TTC549 (cell line): ENCODE results near the gene XCR1.
"Not testable (repeated sequence)": the region's sequence is repeated elsewhere in the genome, so short reads cannot be mapped to it uniquely, and the experiment has no call there.

ENCODE experiments used
- FAIRE-seq: peaks from 2 replicates; lab custom pipeline; 2012; peaks lifted over from hg19 to GRCh38; lab: Jason Lieb, UNC

XCR1 gene

GRCh38 chr3:46038916-46039315 lies 11.6 kb upstream of the XCR1 start:
- FAIRE-seq = no peak

DNA sequence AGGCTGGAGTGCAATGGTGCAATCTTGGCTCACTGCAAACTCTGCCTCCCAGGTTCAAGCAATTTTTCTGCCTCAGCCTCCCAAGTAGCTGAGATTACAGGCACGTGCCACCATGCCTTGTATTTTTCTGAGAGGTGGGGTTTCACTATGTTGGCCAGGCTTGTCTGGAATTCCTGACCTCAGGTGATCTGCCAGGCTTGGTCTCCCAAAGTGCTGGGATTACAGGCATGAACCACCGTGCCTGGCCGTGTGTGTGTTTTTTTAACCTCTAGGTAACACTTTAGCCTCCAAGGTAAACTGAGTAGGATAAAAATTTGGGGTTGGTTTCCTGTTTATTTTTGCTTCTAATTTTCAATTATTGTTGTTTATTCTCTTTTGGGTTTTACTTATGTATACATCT lies 10.8 kb upstream of the XCR1 start:
- FAIRE-seq = not testable (repeated sequence)

DNA sequence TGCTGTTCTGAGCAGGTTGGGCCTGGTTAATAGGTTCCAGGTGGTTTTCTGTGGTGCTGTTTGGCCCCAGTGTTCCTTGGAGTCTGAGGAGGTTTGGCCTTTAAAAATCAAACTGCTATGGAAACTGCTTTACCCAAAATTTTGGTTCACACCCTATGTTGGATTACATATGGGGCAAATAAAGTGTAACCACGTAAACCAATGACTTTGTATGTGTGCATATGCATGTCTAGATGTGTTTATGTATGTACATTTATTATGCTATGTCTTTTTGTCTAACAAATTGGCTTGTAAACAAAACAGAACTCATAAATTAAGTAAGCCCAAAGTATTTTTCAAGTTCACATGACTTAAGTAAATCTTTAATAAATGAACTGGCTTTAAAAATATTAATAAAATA lies 8.9 kb upstream of the XCR1 start:
- FAIRE-seq = no peak

- FAIRE-seq = no peak
Observed at GRCh38 chr3:46031747-46032146, 4.5 kb upstream of the XCR1 start.

GRCh38 chr3:46031269-46031668 lies 4.0 kb upstream of the XCR1 start:
- FAIRE-seq = no peak

DNA sequence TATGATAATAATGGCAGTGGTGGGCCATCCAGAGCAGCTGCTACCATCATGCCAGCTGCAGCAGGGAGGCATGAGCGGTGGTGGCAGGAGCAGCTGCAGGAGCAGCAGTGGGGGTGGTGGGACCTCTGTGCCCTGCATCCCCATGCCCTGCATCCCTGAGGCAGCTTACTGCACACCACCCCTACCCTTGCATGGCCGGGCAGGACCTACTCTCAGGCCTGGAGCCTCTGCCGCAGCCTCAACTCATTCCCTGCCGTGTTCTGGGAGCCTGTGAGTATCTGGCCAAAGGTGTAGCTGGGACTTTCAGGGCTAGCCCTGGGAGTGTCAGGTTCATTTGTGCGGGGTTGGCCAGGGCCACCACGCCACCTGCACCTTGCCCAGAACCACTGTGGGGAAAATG lies 3.3 kb upstream of the XCR1 start:
- FAIRE-seq = no peak

DNA sequence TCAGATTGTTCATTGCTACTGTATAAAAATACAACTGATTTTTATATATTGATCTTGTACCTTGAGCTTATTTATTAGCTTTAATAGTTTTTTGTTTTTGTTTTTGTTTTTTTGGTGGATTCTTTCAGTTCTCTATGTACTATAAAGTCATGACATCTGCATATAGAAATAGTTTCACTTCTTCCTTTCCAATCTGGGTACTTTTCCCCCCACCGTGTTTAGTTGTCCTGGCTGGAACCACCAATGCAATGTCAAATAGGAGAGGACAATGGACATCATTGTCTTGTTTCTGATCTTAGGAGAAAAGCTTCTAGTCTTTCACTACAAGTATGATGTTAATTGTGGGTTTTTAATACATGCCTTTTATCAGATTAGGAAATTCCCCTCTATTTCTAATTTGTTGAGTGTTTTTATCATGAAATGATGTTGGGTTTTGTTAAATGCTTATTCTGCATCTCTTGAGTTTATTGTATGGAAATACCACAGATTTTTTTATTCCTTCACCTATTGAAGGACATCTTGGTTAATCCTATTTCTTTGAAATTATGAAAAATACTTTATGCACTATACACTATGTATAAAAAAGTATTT lies 2.8 kb upstream of the XCR1 start:
- FAIRE-seq = no peak

- no peak for FAIRE-seq
Observed at GRCh38 chr3:46027736-46028397, 584 bp upstream of the XCR1 start.

- FAIRE-seq = no peak
Observed at GRCh38 chr3:46025139-46025538, 2.1 kb downstream of the XCR1 start.

DNA sequence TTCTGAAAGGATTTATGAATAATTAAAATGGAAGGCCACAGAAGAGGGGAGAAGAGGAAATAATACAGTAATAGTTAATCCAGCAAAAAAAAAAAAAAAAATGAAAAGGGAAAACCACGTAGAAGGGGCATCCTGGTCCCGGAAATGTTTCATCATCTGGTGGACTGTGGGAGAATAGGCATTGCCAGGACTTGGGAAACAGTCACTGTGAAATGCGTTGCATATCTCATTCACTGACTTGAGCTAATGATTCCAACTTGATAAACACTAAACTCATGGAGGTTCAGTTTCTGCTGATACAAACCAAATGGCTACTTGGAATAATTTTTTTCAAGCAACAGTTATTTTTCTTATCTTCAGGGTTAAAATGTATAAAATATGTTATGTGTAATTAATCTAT lies 3.2 kb downstream of the XCR1 start:
- no peak for FAIRE-seq

DNA sequence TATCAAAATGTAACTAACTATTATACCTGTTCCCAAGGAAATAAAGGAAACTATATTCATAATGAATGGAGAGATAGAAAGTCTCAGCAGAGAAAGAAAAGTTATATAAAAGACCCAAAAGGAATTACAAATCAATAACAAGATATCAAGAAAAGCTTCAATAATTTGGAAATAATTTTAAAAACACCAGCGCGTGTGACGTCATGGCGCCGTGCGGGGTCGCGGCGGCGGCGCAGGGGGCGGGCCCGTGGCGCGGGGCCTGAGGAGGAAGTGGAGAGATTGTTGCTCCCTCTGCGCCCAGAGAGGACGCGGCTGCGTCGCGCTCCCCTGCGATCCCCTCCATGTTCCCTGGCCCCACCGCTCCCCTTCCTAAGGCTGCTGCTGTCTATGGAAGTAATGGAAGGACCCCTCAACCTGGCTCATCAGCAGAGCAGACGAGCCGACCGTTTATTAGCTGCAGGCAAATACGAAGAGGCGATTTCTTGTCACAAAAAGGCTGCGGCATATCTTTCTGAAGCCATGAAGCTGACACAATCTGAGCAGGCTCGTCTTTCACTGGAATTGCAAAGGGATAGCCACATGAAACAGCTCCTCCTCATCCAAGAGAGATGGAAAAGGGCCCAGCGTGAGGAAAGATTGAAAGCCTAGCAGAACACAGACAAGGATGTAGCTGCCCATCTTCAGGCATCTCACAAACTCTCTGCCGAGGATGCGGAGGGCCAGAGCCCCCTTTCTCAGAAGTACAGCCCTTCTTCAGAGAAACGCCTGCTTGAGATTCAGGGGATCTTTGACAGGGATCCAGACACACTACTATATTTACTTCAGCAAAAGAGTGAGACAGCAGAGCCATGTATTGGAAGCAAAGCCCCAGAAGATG lies 4.1 kb downstream of the XCR1 start:
- no peak for FAIRE-seq

DNA sequence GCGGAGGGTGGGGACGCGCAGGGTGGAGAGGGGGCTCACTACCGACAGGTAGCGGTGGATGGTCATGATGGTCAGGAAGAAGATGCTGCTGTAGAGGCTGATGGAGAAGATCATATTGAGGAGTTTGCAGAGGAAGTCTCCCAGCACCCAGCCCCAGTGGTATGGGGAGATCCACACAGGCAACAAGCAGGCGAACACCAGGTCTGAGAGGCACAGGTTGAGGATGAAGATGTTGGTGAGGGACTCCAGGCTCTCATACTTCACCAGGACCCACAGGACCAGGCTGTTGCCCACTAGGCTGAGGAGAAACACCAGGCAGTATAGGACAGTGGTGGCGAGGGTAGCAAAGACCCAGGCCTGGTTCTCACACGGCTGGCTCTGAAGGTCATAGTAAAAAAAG lies 5.8 kb downstream of the XCR1 start:
- FAIRE-seq = no peak

DNA sequence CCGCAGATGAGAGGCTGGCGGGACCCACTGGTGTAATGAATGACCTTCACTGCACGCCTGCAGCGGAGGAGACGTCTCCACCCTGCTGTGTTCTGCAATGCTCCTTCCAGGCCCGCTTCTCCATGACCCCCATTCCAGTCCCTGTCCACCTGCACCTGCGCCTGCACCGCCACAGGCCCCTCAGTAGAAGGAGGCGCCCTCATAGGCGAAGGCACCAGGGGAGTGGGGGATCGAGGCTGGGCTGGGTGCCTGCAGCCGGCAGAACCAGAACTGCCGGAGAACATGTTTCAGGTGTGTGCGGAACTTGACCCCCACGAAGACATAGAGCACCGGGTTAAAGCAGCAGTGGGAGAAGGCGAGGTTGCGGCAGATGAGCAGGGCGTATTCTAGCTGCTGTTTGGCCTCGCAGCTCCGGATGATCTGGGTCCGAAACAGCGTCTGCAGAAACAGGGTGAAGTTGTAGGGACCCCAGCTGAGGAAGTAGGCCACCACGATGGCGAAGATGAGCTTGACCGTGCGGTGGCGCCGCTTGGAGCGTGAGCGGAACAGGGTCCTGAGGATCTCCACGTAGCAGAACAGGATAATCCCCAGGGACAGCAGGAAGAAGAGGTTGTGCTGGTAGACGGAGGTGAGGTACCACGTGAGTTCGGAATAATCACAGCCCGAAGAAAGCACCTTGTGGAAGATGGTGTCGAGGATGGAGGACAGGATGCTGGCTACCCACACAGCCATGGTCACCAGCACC lies 6.3 kb downstream of the XCR1 start:
- FAIRE-seq = no peak

GRCh38 chr3:46019707-46020106 lies 7.6 kb downstream of the XCR1 start:
- FAIRE-seq = no peak

- FAIRE-seq = no peak
Observed at GRCh38 chr3:46017720-46018119, 9.6 kb downstream of the XCR1 start.

DNA sequence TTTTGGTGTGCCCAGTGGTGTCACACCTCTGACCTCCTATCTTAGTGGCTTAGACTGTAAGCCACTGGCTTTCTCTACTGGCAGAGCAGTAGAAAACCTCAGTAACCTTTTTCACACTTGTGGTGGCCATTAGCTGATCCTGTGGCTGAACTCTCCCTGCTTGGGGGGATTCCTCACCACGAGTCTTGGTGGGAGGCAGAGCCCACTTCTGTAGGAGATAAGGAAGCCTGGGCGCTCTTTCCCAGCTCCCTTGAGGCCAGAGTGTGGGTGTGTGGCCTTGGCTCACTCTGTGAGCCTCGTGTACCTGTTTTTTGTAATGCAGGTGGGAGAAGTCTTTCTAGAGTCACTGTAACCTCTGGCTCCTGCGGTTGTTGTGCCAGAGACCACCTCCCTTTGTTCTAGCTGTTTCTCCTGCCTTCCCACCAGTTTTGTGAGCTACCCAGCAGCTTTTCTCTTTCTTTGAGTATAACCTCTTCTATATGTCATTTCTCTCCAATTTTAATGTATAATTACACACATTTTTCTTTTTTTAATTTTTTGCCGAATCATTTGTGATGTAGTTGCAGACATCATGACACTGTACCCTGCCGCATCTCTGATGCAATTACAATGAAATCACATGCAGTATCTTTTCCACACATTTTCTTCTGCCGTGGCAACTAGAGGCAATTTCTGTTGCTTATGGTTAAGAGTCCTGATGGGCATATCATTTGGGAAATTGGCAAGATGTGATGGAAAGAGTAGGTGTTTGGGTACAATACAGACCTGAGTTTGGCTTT lies 13.8 kb downstream of the XCR1 start:
- FAIRE-seq = no peak

GRCh38 chr3:46012246-46012645 lies 15.0 kb downstream of the XCR1 start:
- no peak for FAIRE-seq

DNA sequence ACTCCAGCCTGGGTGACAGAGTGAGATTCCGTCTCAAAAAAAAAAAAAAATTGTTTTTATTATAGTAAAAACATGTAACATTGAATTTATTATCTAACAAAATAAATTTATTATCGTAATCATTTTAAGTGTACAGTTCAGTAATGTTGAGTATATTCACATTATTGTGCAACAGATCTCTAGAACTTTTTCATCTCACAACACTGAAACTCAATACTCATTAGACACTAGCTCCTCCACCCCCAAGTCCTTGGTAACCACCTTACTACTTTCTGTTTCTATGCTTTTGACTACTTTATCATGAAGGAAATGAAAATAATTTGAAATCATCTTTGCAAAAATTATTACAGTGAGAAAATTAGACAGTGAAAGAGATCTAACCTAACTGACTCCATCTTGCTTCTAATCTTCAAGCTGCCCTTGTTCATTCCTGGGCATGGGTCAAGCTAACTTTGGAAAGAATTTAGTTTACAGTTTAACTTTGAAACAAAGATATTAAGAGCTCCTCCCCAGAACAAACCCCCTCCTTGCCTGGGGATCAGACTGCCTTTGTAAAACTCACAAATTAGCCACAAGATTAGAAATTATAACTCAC lies 16.7 kb downstream of the XCR1 start:
- no peak for FAIRE-seq

DNA sequence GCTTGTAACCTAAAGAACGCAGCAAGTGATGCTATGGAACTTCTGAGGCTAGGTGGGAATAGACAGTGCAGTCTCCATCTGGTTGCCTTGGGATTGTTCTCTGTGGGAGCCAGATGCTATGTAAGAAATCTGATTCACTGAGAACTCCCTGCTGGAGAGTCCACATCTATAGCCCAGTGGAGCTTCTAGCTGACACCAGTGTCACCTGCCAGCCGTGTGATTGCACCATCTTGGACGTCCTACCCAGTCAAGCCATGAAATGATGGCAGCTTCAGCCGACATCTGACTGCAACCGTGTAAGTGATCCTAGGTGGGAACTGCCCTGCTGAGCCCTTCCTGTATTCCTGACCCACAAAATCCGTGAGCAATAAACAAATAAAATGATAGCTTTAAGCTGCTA lies 19.2 kb downstream of the XCR1 start:
- FAIRE-seq = no peak

- no peak for FAIRE-seq
Observed at GRCh38 chr3:46007280-46007679, 20.0 kb downstream of the XCR1 start.

DNA sequence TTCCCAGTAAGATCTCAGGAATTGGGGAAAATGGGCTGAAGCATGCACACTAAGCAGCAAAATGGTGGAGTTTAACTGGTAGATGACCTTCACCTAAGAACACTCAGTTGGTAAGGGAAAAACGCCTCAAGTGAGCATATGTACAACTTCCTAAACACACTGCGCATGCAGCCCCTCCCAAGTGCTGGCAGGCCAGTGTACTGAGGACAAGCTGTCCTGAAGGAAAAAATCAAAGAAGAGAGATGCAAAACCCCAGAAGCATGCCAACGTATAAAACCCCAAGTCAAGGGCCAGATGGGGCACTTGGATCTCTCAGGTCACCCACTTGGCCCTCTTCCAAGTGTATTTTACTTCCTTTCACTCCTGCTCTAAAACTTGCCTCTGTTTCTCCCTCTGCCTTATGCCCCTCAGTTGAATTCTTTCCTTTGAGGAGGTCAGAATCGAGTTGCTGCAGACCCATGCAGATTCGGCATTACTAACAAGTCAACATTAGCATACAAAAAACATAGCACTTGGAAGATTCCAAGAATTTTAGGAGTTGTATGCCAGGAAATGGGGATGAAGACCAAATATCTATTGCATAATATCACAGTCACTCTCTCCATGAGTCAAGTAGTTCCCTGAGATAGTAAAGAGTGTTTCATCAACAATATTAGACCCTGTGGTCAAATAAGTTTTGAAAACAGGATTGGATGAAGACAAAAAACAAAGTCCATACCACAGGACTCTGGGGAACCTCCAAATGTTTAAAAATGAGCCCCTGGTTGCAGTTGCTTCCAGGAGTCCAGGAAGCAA lies 20.8 kb downstream of the XCR1 start:
- FAIRE-seq = no peak
